IPS-18a (cell line): ENCODE data around the gene SHROOM3.

Experiments used
- H3K27ac ChIP-seq: one replicate; pipeline ENCODE4 v1.5.1; 2013; ENCODE audit warnings: low read length
- H3K27me3 ChIP-seq: one replicate; pipeline ENCODE4 v1.6.1; 2013; ENCODE audit warnings: mild to moderate bottlenecking, low read length; ENCODE audit not compliant: control insufficient read depth, insufficient read depth
- H3K36me3 ChIP-seq: one replicate; pipeline ENCODE4 v1.6.1; 2013; ENCODE audit warnings: low read depth, low read length; ENCODE audit not compliant: control insufficient read depth
- H3K4me1 ChIP-seq: one replicate; pipeline ENCODE4 v1.6.1; 2013; ENCODE audit warnings: low read depth, low read length; ENCODE audit not compliant: control insufficient read depth
- H3K4me3 ChIP-seq: one replicate; pipeline ENCODE4 v1.5.1; 2013; ENCODE audit warnings: low read length
- H3K9ac ChIP-seq: one replicate; pipeline ENCODE4 v1.6.1; 2013; ENCODE audit warnings: mild to moderate bottlenecking, low read length, moderate library complexity
- H3K9me3 ChIP-seq: one replicate; pipeline ENCODE4 v1.6.1; 2013; ENCODE audit warnings: low read depth, low read length; ENCODE audit not compliant: control insufficient read depth

The SHROOM3 gene

GRCh38 chr4:76804096-76804495 lies 369.1 kb downstream of the SHROOM3 start:
- Histone ChIP-seq H3K27me3 (peaks cover 27% of the 10 kb centered on the region), H3K4me1 (peaks cover 27% of the 10 kb centered on the region), H3K9me3 (no peaks in the 10 kb centered on the region), H3K36me3 (no peaks in the 10 kb centered on the region), H3K9ac (no peak overlapping the region), H3K4me3 (no peak overlapping the region), H3K27ac (no peak overlapping the region)

- Histone ChIP-seq H3K4me1 (peaks cover 27% of the 10 kb centered on the region), H3K9ac (no peak overlapping the region), H3K27me3 (peaks cover 18% of the 10 kb centered on the region), H3K27ac (no peak overlapping the region), H3K4me3 (no peak overlapping the region), H3K9me3 (no peaks in the 10 kb centered on the region), H3K36me3 (no peaks in the 10 kb centered on the region)
Measured at GRCh38 chr4:76806346-76806745, 371.3 kb downstream of the SHROOM3 start.

GRCh38 chr4:76806757-76807156 lies 371.7 kb downstream of the SHROOM3 start:
- H3K9ac ChIP-seq, result no peak overlapping the region
- H3K4me3 ChIP-seq, result no peak overlapping the region
- H3K4me1 ChIP-seq, result peaks cover 26% of the 10 kb centered on the region
- H3K27ac ChIP-seq, result no peak overlapping the region
- H3K9me3 ChIP-seq, result no peaks in the 10 kb centered on the region
- peaks cover 14% of the 10 kb centered on the region for H3K27me3 ChIP-seq
- H3K36me3 ChIP-seq, result no peaks in the 10 kb centered on the region

- H3K27me3 ChIP-seq, result no peaks in the 10 kb centered on the region
- H3K36me3 ChIP-seq, result no peaks in the 10 kb centered on the region
- no peaks in the 10 kb centered on the region for H3K9me3 ChIP-seq
- no peak overlapping the region for H3K4me3 ChIP-seq
- no peak overlapping the region for H3K9ac ChIP-seq
- H3K27ac ChIP-seq, result no peak overlapping the region
- peaks cover 6% of the 10 kb centered on the region for H3K4me1 ChIP-seq
Measured at GRCh38 chr4:76809594-76810305, 374.7 kb downstream of the SHROOM3 start.

GRCh38 chr4:76811604-76812412 lies 376.8 kb downstream of the SHROOM3 start:
- H3K9ac ChIP-seq, result no peak overlapping the region
- no peaks in the 10 kb centered on the region for H3K36me3 ChIP-seq
- H3K4me1 ChIP-seq, result peaks cover 6% of the 10 kb centered on the region
- H3K27me3 ChIP-seq, result no peaks in the 10 kb centered on the region
- no peak overlapping the region for H3K4me3 ChIP-seq
- H3K27ac ChIP-seq, result no peak overlapping the region
- H3K9me3 ChIP-seq, result no peaks in the 10 kb centered on the region

GRCh38 chr4:76813070-76813469 lies 378.0 kb downstream of the SHROOM3 start:
- Histone ChIP-seq H3K27me3 (no peaks in the 10 kb centered on the region), H3K9ac (no peak overlapping the region), H3K4me1 (peaks cover 6% of the 10 kb centered on the region), H3K27ac (no peak overlapping the region), H3K36me3 (no peaks in the 10 kb centered on the region), H3K9me3 (no peaks in the 10 kb centered on the region), H3K4me3 (no peak overlapping the region)

- Histone ChIP-seq H3K27me3 (no peaks in the 10 kb centered on the region), H3K9ac (no peak overlapping the region), H3K9me3 (no peaks in the 10 kb centered on the region), H3K4me1 (no peaks in the 10 kb centered on the region), H3K4me3 (no peak overlapping the region), H3K27ac (no peak overlapping the region), H3K36me3 (no peaks in the 10 kb centered on the region)
Measured at GRCh38 chr4:76821641-76822040, 386.6 kb downstream of the SHROOM3 start.

GRCh38 chr4:76822303-76822702 lies 387.3 kb downstream of the SHROOM3 start:
- Histone ChIP-seq H3K9me3 (no peaks in the 10 kb centered on the region), H3K4me1 (no peaks in the 10 kb centered on the region), H3K27me3 (no peaks in the 10 kb centered on the region), H3K9ac (no peak overlapping the region), H3K4me3 (no peak overlapping the region), H3K36me3 (no peaks in the 10 kb centered on the region), H3K27ac (no peak overlapping the region)

GRCh38 chr4:76823495-76823894 lies 388.5 kb downstream of the SHROOM3 start:
- H3K27ac ChIP-seq, result no peak overlapping the region
- H3K9ac ChIP-seq, result no peak overlapping the region
- H3K36me3 ChIP-seq, result no peaks in the 10 kb centered on the region
- no peaks in the 10 kb centered on the region for H3K9me3 ChIP-seq
- no peak overlapping the region for H3K4me3 ChIP-seq
- no peaks in the 10 kb centered on the region for H3K27me3 ChIP-seq
- no peaks in the 10 kb centered on the region for H3K4me1 ChIP-seq

GRCh38 chr4:76830612-76830963 lies 395.6 kb downstream of the SHROOM3 start:
- Histone ChIP-seq H3K27ac (no peak overlapping the region), H3K9ac (no peak overlapping the region), H3K27me3 (no peaks in the 10 kb centered on the region), H3K9me3 (no peaks in the 10 kb centered on the region), H3K4me3 (no peak overlapping the region), H3K4me1 (peaks cover 11% of the 10 kb centered on the region), H3K36me3 (no peaks in the 10 kb centered on the region)

- Histone ChIP-seq H3K4me1 (peaks cover 11% of the 10 kb centered on the region), H3K9ac (no peak overlapping the region), H3K27ac (no peak overlapping the region), H3K36me3 (no peaks in the 10 kb centered on the region), H3K4me3 (no peak overlapping the region), H3K27me3 (no peaks in the 10 kb centered on the region), H3K9me3 (no peaks in the 10 kb centered on the region)
Measured at GRCh38 chr4:76830964-76831703, 396.1 kb downstream of the SHROOM3 start.
